HK-2 (cell line): ENCODE data around the gene ANKRD33B.
"Not testable (repeated sequence)": the region's sequence is repeated elsewhere in the genome, so short reads cannot be mapped to it uniquely, and the experiment has no call there.

Experiments used
- DNase-seq: peaks from one replicate; pipeline ENCODE4 v3.0.0-alpha.2; 2018; ENCODE audit not compliant: unreplicated experiment

ANKRD33B gene

GRCh38 chr5:10593531-10594181 is 29.8 kb downstream of the ANKRD33B start:
- DNase-seq, result no peak

GRCh38 chr5:10594591-10595210 is 30.8 kb downstream of the ANKRD33B start:
- peak; percentile 16 for DNase-seq

- DNase-seq, result no peak
These were observed 31.4 kb downstream of the ANKRD33B start for GRCh38 chr5:10595293-10595671.

GRCh38 chr5:10595672-10596309 is 31.9 kb downstream of the ANKRD33B start:
- peak; percentile 53 for DNase-seq

- no peak for DNase-seq
These were observed 32.4 kb downstream of the ANKRD33B start for GRCh38 chr5:10596310-10596703.

GRCh38 chr5:10596886-10597451 is 33.1 kb downstream of the ANKRD33B start:
- DNase-seq, result no peak

GRCh38 chr5:10599113-10599512 is 35.2 kb downstream of the ANKRD33B start:
- DNase-seq, result no peak

- no peak for DNase-seq
These were observed 36.0 kb downstream of the ANKRD33B start for GRCh38 chr5:10599862-10600284.

GRCh38 chr5:10600626-10601245 is 36.9 kb downstream of the ANKRD33B start:
- DNase-seq, result no peak

GRCh38 chr5:10601246-10602030 is 37.6 kb downstream of the ANKRD33B start:
- peak; percentile 84 for DNase-seq

GRCh38 chr5:10602031-10602806 is 38.3 kb downstream of the ANKRD33B start:
- DNase-seq, result no peak

- no peak for DNase-seq
These were observed 41.1 kb downstream of the ANKRD33B start for GRCh38 chr5:10604975-10605374.

- not testable (repeated sequence) for DNase-seq
These were observed 42.8 kb downstream of the ANKRD33B start for GRCh38 chr5:10606632-10607022.

GRCh38 chr5:10607023-10607665 is 43.3 kb downstream of the ANKRD33B start:
- no peak for DNase-seq

GRCh38 chr5:10607666-10608073 is 43.8 kb downstream of the ANKRD33B start:
- DNase-seq, result no peak

- DNase-seq, result not testable (repeated sequence)
These were observed 44.2 kb downstream of the ANKRD33B start for GRCh38 chr5:10608081-10608480.

- DNase-seq, result no peak
These were observed 46.2 kb downstream of the ANKRD33B start for GRCh38 chr5:10610058-10610457.

GRCh38 chr5:10611290-10611689 is 47.4 kb downstream of the ANKRD33B start:
- no peak for DNase-seq

- DNase-seq, result no peak
These were observed 48.4 kb downstream of the ANKRD33B start for GRCh38 chr5:10612251-10612650.

GRCh38 chr5:10615693-10616092 is 51.8 kb downstream of the ANKRD33B start:
- DNase-seq, result no peak
